SK-N-SH treated with all-trans-retinoic acid at 6 μM for 48 hours (cell line): ENCODE data around the gene SVIL.

Experiments
- RARB ChIP-seq: fragments of 250-450 bp; sonication (Bioruptor Pico); IDR thresholded peaks from 2 replicates; pipeline ENCODE4 v1.8.0; 2021; ENCODE audit warnings: mild to moderate bottlenecking, moderate library complexity
- TOX ChIP-seq: fragments of 250-450 bp; sonication (Bioruptor Pico); IDR thresholded peaks from 2 replicates; pipeline ENCODE4 v1.8.0; 2021; ENCODE audit warnings: mild to moderate bottlenecking, moderate library complexity, borderline replicate concordance

GRCh38 chr10:29657719-29658274, 23.0 kb upstream of the SVIL start:
- no peak for TF ChIP-seq RARB (CRISPR knock-in tag)
- no peak for TF ChIP-seq TOX (CRISPR knock-in tag)
